SK-N-SH (cell line): ENCODE data around the gene HSPB7. TPM values are rescaled to one million over a fixed set of nuclear protein-coding genes. Genes with fewer than 3 reads are reported as not detected.
"Not testable (repeated sequence)": the region's sequence is repeated elsewhere in the genome, so short reads cannot be mapped to it uniquely, and the experiment has no call there.

Experiments used
- CTCF ChIA-PET: fragments of 300-600, 350-600 bp; formaldehyde crosslinking; extraction: SDS; loops from one replicate; lab custom pipeline; 2021; lab: Yijun Ruan, JAX
- POLR2A ChIA-PET: fragments of 350-600 bp; sonication (Branson Sonifier 250); formaldehyde crosslinking; extraction: SDS; loops from one replicate; lab custom pipeline; 2020; ENCODE audit warnings: antibody characterized with exemption, inconsistent platforms; lab: Yijun Ruan, JAX
- DNase-seq: peaks from one replicate; pipeline ENCODE4 v3.0.0; 2012
- H2AFZ ChIP-seq: fragments of 200-600 bp; sonication (generic); 2 replicates; pipeline ENCODE4 v1.8.1; 2016; ENCODE audit warnings: antibody characterized with exemption, mild to moderate bottlenecking, low read depth
- H3F3A ChIP-seq: fragments of 200-600 bp; sonication (generic); replicated peaks from 2 replicates; pipeline ENCODE3; 2016; ENCODE audit warnings: antibody characterized with exemption, mild to moderate bottlenecking; ENCODE audit not compliant: insufficient read depth
- H3K27ac ChIP-seq, 2 experiments: fragments of 200-500 bp in 1 of 2; fragments of 200-600 bp in 1 of 2; sonication (Bioruptor generic) in 1 of 2; sonication (generic), shearing (Covaris generic) in 1 of 2; 2 replicates each; pipeline versions ENCODE4 v1.5.1 to v1.6.1; 2014 to 2016; ENCODE audit warnings: low read depth in 2 of 2, inconsistent platforms in 1 of 2, low read length in 1 of 2, mild to moderate bottlenecking in 1 of 2, mixed read lengths in 1 of 2
- H3K27me3 ChIP-seq: fragments of 200-600 bp; sonication (generic), shearing (Covaris generic); 2 replicates; pipeline ENCODE4 v1.6.1; 2016; ENCODE audit warnings: mixed run types; ENCODE audit not compliant: insufficient read depth
- H3K36me3 ChIP-seq, 2 experiments: fragments of 200-500 bp in 1 of 2; fragments of 200-600 bp in 1 of 2; sonication (Bioruptor generic) in 1 of 2; sonication (generic) in 1 of 2; replicated peaks in 1 of 2; 2 replicates each; pipeline versions ENCODE3 to v1.5.1; 2014 to 2016; ENCODE audit warnings: low read length in 1 of 2, mild to moderate bottlenecking in 1 of 2; ENCODE audit not compliant: insufficient read depth in 2 of 2, control insufficient read depth in 1 of 2
- H3K4me1 ChIP-seq, 2 experiments: fragments of 200-500 bp in 1 of 2; fragments of 200-600 bp in 1 of 2; sonication (Bioruptor generic) in 1 of 2; sonication (generic), shearing (Covaris generic) in 1 of 2; 2 replicates each; pipeline versions ENCODE4 v1.5.1 to v1.6.1; 2014 to 2016; ENCODE audit warnings: low read depth in 1 of 2, low read length in 1 of 2, mixed run types in 1 of 2; ENCODE audit not compliant: insufficient read depth in 2 of 2, control insufficient read depth in 1 of 2
- H3K4me2 ChIP-seq: fragments of 200-600 bp; sonication (generic), shearing (Covaris generic); 2 replicates; pipeline ENCODE4 v1.6.1; 2017; ENCODE audit warnings: mixed run types
- H3K4me3 ChIP-seq, 2 experiments: fragments of 200-500 bp in 1 of 2; fragments of 200-600 bp in 1 of 2; sonication (Bioruptor generic) in 1 of 2; sonication (generic), shearing (Covaris generic) in 1 of 2; 2 replicates each; pipeline versions ENCODE4 v1.5.1 to v1.8.1; 2014 to 2016; ENCODE audit warnings: low read depth in 2 of 2, inconsistent platforms in 1 of 2, low read length in 1 of 2, mild to moderate bottlenecking in 1 of 2, mixed read lengths in 1 of 2, moderate library complexity in 1 of 2
- H3K79me2 ChIP-seq: fragments of 200-600 bp; sonication (generic); 2 replicates; pipeline ENCODE4 v1.8.1; 2017; ENCODE audit warnings: mild to moderate bottlenecking; ENCODE audit not compliant: insufficient read depth
- H3K9ac ChIP-seq: fragments of 200-600 bp; sonication (generic); 2 replicates; pipeline ENCODE4 v1.6.1; 2017; ENCODE audit warnings: mixed run types
- H3K9me2 ChIP-seq: fragments of 200-600 bp; sonication (generic); 2 replicates; pipeline ENCODE4 v1.6.1; 2017; ENCODE audit warnings: mixed run types
- H3K9me3 ChIP-seq: fragments of 200-600 bp; sonication (generic); 2 replicates; pipeline ENCODE4 v1.6.1; 2017; ENCODE audit warnings: mixed run types, mild to moderate bottlenecking, moderate library complexity
- H4K20me1 ChIP-seq: fragments of 200-600 bp; sonication (generic); 2 replicates; pipeline ENCODE4 v1.6.1; 2017; ENCODE audit warnings: mild to moderate bottlenecking, mixed run types; ENCODE audit not compliant: insufficient read depth
- EP300 ChIP-seq, 2 experiments: IDR thresholded peaks; 2 replicates each; pipeline versions ENCODE4 v1.4.0 to v1.6.1; 2012; ENCODE audit warnings: borderline replicate concordance in 1 of 2, low read depth in 1 of 2, low read length in 1 of 2
- FOXJ3 ChIP-seq: sonication (generic); formaldehyde crosslinking; IDR thresholded peaks from 2 replicates; pipeline ENCODE4 v1.5.1; 2020; ENCODE audit warnings: mild to moderate bottlenecking, missing genetic modification reagents
- FOXM1 ChIP-seq: IDR thresholded peaks from 2 replicates; pipeline ENCODE4 v1.4.0; 2012; ENCODE audit warnings: low read depth, mild to moderate bottlenecking
- RCOR1 ChIP-seq: fragments of 150-350 bp; IDR thresholded peaks from 2 replicates; pipeline ENCODE4 v1.6.1; 2017; ENCODE audit warnings: antibody characterized with exemption, low read length
- WGBS: methylation state at CpG from one replicate; pipeline ENCODE4 v1.1.6; 2017; ENCODE audit warnings: low lambda C conversion rate; 5-methylcytosine and 5-hydroxymethylcytosine counted together
- polyA plus RNA-seq, 3 experiments: library from polyadenylated mRNA; depleted of rRNA; stranded (reverse); fragments of >200 nt; gene quantifications; 2 replicates each; pipeline ENCODE4 v1.2.3, GENCODE V29; 2012
- TF ChIP-seq, protein P1 (sequence below): fragments of 200-600 bp; sonication (generic); IDR thresholded peaks from 2 replicates; pipeline ENCODE4 v1.6.1; 2017; ENCODE audit warnings: antibody characterized with exemption, mild to moderate bottlenecking, moderate library complexity
- TF ChIP-seq, protein P2 (sequence below): fragments of 150-350 bp; IDR thresholded peaks from 2 replicates; pipeline ENCODE4 v1.6.1; 2016; ENCODE audit warnings: mild to moderate bottlenecking, low read depth, low read length
- TF ChIP-seq, protein P3 (sequence below): IDR thresholded peaks from 2 replicates; pipeline ENCODE4 v1.6.1; 2012; ENCODE audit warnings: mild to moderate bottlenecking, low read depth, low read length, moderate library complexity
- TF ChIP-seq, protein P4 (sequence below): IDR thresholded peaks from 2 replicates; pipeline ENCODE4; 2012
- TF ChIP-seq, protein P5 (sequence below): IDR thresholded peaks from 2 replicates; pipeline ENCODE4 v1.4.0; 2012; ENCODE audit warnings: low read depth

Gene HSPB7
- polyA plus RNA-seq, 1 of the 3 experiments (the other 2 are of a cell fraction): 0.05 TPM

DNA sequence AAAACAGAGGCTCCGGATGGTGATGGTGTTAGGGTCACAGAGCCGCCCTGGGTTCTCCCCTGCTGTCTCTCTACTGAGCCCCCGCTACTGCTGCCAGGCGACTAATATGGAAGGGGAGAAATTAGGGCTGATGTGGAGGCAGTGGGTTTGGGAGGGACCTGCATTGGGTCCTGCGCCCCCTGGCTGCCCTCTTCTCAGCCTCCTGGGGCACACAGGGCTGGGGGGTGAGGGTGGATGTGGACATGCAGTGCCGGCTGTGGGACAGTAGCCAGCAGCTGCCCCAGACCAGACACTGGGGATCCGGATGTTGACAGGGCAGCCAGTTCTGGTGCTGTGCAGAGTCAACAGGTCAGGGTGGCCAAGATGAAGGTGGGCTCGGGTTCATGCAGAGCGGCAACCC is 24.3 kb upstream of the HSPB7 start (continued):
- TF ChIP-seq, protein P1, sequence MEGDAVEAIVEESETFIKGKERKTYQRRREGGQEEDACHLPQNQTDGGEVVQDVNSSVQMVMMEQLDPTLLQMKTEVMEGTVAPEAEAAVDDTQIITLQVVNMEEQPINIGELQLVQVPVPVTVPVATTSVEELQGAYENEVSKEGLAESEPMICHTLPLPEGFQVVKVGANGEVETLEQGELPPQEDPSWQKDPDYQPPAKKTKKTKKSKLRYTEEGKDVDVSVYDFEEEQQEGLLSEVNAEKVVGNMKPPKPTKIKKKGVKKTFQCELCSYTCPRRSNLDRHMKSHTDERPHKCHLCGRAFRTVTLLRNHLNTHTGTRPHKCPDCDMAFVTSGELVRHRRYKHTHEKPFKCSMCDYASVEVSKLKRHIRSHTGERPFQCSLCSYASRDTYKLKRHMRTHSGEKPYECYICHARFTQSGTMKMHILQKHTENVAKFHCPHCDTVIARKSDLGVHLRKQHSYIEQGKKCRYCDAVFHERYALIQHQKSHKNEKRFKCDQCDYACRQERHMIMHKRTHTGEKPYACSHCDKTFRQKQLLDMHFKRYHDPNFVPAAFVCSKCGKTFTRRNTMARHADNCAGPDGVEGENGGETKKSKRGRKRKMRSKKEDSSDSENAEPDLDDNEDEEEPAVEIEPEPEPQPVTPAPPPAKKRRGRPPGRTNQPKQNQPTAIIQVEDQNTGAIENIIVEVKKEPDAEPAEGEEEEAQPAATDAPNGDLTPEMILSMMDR: no peak
- TF ChIP-seq RCOR1 (no peak), EP300 (IDR thresholded peaks at IDR 0.05; ENCODE audit: borderline replicate concordance in 1 of 2, low read depth in 1 of 2, low read length in 1 of 2) (no peak), FOXM1 (no peak)

DNA sequence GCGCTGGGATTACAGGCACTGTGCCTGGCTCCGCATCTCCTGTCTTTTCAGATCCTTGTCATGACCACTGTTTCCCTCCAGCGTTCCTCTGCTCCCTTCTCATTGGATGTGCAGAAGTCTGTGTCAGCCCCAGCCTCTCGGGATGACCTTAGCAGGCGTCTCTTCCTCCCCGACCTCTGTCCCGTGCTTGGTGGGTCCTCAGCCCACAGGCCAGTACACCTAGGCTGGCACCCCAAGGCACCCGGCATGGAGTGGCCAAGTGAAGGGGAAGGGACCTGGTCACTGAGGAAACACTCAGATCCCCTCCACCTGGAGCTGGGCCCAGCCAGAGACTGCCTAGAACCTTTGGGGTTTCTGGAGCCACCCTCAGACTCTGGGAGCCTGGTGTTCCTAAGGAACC is 23.4 kb upstream of the HSPB7 start:
- no peaks in the 10 kb centered on the region for H4K20me1 ChIP-seq
- no peaks in the 10 kb centered on the region for H3K9me3 ChIP-seq
- 64% methylated on average over 7 of the region's 8 CpGs for WGBS
- no peaks in the 10 kb centered on the region; a peak in 1 of 4 replicates for H3K4me1 ChIP-seq
- no peaks in the 10 kb centered on the region for H3K79me2 ChIP-seq
- no peak overlapping the region for H3K9ac ChIP-seq
- no peaks in the 10 kb centered on the region for H3F3A ChIP-seq
- no peak overlapping the region for H3K4me3 ChIP-seq
- CTCF ChIA-PET: interaction anchor here (1.7 kb wide), 1 partner anchor 44 kb away, joined by 3 read pairs; no protein-coding TSS in a partner anchor
- TF ChIP-seq, protein P2, sequence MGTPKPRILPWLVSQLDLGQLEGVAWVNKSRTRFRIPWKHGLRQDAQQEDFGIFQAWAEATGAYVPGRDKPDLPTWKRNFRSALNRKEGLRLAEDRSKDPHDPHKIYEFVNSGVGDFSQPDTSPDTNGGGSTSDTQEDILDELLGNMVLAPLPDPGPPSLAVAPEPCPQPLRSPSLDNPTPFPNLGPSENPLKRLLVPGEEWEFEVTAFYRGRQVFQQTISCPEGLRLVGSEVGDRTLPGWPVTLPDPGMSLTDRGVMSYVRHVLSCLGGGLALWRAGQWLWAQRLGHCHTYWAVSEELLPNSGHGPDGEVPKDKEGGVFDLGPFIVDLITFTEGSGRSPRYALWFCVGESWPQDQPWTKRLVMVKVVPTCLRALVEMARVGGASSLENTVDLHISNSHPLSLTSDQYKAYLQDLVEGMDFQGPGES: no peak
- TF ChIP-seq, protein P3, sequence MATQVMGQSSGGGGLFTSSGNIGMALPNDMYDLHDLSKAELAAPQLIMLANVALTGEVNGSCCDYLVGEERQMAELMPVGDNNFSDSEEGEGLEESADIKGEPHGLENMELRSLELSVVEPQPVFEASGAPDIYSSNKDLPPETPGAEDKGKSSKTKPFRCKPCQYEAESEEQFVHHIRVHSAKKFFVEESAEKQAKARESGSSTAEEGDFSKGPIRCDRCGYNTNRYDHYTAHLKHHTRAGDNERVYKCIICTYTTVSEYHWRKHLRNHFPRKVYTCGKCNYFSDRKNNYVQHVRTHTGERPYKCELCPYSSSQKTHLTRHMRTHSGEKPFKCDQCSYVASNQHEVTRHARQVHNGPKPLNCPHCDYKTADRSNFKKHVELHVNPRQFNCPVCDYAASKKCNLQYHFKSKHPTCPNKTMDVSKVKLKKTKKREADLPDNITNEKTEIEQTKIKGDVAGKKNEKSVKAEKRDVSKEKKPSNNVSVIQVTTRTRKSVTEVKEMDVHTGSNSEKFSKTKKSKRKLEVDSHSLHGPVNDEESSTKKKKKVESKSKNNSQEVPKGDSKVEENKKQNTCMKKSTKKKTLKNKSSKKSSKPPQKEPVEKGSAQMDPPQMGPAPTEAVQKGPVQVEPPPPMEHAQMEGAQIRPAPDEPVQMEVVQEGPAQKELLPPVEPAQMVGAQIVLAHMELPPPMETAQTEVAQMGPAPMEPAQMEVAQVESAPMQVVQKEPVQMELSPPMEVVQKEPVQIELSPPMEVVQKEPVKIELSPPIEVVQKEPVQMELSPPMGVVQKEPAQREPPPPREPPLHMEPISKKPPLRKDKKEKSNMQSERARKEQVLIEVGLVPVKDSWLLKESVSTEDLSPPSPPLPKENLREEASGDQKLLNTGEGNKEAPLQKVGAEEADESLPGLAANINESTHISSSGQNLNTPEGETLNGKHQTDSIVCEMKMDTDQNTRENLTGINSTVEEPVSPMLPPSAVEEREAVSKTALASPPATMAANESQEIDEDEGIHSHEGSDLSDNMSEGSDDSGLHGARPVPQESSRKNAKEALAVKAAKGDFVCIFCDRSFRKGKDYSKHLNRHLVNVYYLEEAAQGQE: no peak
- TF ChIP-seq, protein P1: no peak
- TF ChIP-seq FOXM1: no peak
- TF ChIP-seq, protein P4, sequence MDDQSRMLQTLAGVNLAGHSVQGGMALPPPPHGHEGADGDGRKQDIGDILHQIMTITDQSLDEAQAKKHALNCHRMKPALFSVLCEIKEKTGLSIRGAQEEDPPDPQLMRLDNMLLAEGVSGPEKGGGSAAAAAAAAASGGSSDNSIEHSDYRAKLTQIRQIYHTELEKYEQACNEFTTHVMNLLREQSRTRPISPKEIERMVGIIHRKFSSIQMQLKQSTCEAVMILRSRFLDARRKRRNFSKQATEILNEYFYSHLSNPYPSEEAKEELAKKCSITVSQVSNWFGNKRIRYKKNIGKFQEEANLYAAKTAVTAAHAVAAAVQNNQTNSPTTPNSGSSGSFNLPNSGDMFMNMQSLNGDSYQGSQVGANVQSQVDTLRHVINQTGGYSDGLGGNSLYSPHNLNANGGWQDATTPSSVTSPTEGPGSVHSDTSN: no peak
- TF ChIP-seq, protein P5, sequence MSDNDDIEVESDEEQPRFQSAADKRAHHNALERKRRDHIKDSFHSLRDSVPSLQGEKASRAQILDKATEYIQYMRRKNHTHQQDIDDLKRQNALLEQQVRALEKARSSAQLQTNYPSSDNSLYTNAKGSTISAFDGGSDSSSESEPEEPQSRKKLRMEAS: no peak
- no peak for TF ChIP-seq EP300 (IDR thresholded peaks at IDR 0.05; ENCODE audit: borderline replicate concordance in 1 of 2, low read depth in 1 of 2, low read length in 1 of 2)
- TF ChIP-seq FOXJ3 (CRISPR knock-in tag): no peak
- TF ChIP-seq, all 33 proteins: peak for 0
- no peaks in the 10 kb centered on the region for H3K9me2 ChIP-seq
- no peak overlapping the region for H3K27ac ChIP-seq
- H2AFZ ChIP-seq: no peak overlapping the region
- no peaks in the 10 kb centered on the region for H3K27me3 ChIP-seq
- POLR2A ChIA-PET: no interaction called here
- no peaks in the 10 kb centered on the region for H3K36me3 ChIP-seq
- no peak for DNase-seq
- H3K4me2 ChIP-seq: no peak overlapping the region

DNA sequence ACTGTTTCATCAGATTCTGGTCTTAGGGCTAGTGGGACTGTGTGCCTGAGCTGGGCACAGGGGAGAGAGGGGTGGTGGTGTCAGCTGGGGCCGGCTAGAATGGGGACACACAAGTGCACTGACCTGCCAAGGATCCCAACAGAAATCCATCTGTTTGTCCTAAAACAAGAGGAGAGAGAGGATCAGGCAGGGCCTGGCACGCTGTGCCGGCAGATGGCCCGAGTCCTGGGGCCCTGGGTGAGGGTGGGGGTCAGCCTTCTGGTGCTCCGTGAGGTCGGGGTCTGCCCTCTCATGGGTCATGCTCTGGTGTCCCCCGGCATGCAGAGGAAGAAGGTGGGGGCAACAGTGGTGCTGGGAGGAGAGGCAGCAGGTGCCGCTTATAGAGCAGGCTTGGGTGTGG is 22.0 kb upstream of the HSPB7 start:
- CTCF ChIA-PET: interaction anchor here (1.7 kb wide), 1 partner anchor 42 kb away, joined by 3 read pairs; no protein-coding TSS in a partner anchor
- H3K9me2 ChIP-seq, H3K9me3 ChIP-seq, H3K4me1 ChIP-seq, H3K4me2 ChIP-seq, H3K79me2 ChIP-seq, H4K20me1 ChIP-seq, POLR2A ChIA-PET, H3K27me3 ChIP-seq, H3K27ac ChIP-seq, DNase-seq, H2AFZ ChIP-seq, H3K36me3 ChIP-seq, H3K4me3 ChIP-seq, H3K9ac ChIP-seq, H3F3A ChIP-seq: not testable (repeated sequence)
- WGBS: 64% methylated on average over 5 of the region's 8 CpGs
